Right renal cortex interstitium (tissue), 3 donors: ENCODE data around the gene RPL5. TPM values are rescaled to one million over a fixed set of nuclear protein-coding genes. Genes with fewer than 3 reads are reported as not detected.

ENCODE experiments used
- DNase-seq, 3 donors: peaks; one replicate each; pipeline ENCODE4 v3.0.0-alpha.2; 2013; ENCODE audit warnings: low read depth in 3 of 3, low spot score in 2 of 3
- polyA plus RNA-seq, 3 donors: library from polyadenylated mRNA; unstranded; fragments of 120-200 nt; gene quantifications; one replicate each; pipeline ENCODE4 v1.2.1, GENCODE V29; 2013; ENCODE audit not compliant: insufficient read length in 3 of 3

RPL5 gene
- polyA plus RNA-seq, 3 donors = 2,881 to 3,075 (median 3,001) TPM

GRCh38 chr1:92817986-92818764 lies 13.7 kb upstream of the RPL5 start:
- DNase-seq = no peak

GRCh38 chr1:92820024-92820423 lies 11.8 kb upstream of the RPL5 start:
- no peak for DNase-seq

GRCh38 chr1:92820551-92820950 lies 11.3 kb upstream of the RPL5 start:
- no peak for DNase-seq

- DNase-seq = no peak
Observed at GRCh38 chr1:92822879-92823278, 9.0 kb upstream of the RPL5 start.

GRCh38 chr1:92826792-92827191 lies 5.0 kb upstream of the RPL5 start:
- DNase-seq = no peak

- DNase-seq = no peak
Observed at GRCh38 chr1:92831368-92831761, 475 bp upstream of the RPL5 start.

GRCh38 chr1:92832537-92833114 lies 786 bp downstream of the RPL5 start:
- DNase-seq = peak in 2 of 3 donors; percentile 21 to 23

- DNase-seq = no peak
Observed at GRCh38 chr1:92833840-92834239, 2.0 kb downstream of the RPL5 start.

- no peak for DNase-seq
Observed at GRCh38 chr1:92834617-92835016, 2.8 kb downstream of the RPL5 start.

- no peak for DNase-seq
Observed at GRCh38 chr1:92837062-92837461, 5.2 kb downstream of the RPL5 start.

GRCh38 chr1:92838519-92838918 lies 6.7 kb downstream of the RPL5 start:
- DNase-seq = no peak

GRCh38 chr1:92839442-92839841 lies 7.6 kb downstream of the RPL5 start:
- DNase-seq = no peak

- DNase-seq = no peak
Observed at GRCh38 chr1:92840600-92840999, 8.8 kb downstream of the RPL5 start.

GRCh38 chr1:92842082-92843045 lies 10.5 kb downstream of the RPL5 start:
- no peak for DNase-seq

- no peak for DNase-seq
Observed at GRCh38 chr1:92843046-92843423, 11.2 kb downstream of the RPL5 start.

- no peak for DNase-seq
Observed at GRCh38 chr1:92843429-92844352, 11.9 kb downstream of the RPL5 start.

GRCh38 chr1:92844439-92844838 lies 12.6 kb downstream of the RPL5 start:
- no peak for DNase-seq

GRCh38 chr1:92845908-92846307 lies 14.1 kb downstream of the RPL5 start:
- no peak for DNase-seq

- DNase-seq = no peak
Observed at GRCh38 chr1:92848201-92848600, 16.4 kb downstream of the RPL5 start.

- no peak for DNase-seq
Observed at GRCh38 chr1:92850019-92850418, 18.2 kb downstream of the RPL5 start.
